GM18498 (cell line): ENCODE data around the gene PPFIA2.
"Not testable (repeated sequence)": the region's sequence is repeated elsewhere in the genome, so short reads cannot be mapped to it uniquely, and the experiment has no call there.

ENCODE experiments used
- ATAC-seq: cut with Tn5 transposase; IDR thresholded peaks from one replicate; pipeline ENCODE4 v1.9.1; 2021; ENCODE audit warnings: mild to moderate bottlenecking, moderate library complexity; ENCODE audit not compliant: unreplicated experiment

PPFIA2 gene

DNA sequence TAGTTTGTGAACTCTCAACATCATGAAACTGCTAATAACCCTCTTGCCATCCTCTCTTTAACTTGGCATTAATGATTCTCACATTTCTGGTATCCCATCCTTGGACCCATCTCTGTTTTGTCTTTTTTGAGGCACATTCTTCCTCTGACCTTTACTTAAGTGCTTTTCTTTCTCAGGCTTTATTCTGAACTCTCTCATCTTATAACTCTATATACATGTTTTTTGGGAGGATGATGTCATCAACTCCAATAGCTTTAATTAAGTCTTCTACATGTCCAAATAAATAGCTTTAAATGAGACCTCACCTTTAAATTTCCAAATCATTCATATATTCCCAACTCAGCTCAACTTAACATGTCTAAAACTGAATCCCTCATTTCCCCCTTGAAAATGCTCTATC is 88.4 kb downstream of the PPFIA2 start:
- ATAC-seq = no peak

DNA sequence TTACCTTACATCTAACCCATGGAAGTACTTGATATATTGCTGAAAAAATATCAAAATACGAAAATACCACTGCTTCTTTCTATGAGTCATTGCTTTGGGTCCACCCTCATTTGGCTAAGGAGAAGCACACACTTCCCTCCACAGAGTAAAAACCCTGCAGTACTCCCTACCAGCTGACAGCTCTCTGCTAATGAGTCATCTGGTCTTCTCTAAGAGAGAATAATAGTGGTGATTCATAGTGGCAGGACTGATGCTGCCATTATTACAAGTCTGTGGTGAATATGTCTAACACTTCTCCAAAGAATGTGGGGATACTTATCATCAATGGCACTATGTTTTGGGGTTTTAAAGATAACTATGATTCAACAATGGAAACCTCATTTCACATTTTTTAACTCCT is 90.7 kb downstream of the PPFIA2 start:
- peak; percentile 92 for ATAC-seq

DNA sequence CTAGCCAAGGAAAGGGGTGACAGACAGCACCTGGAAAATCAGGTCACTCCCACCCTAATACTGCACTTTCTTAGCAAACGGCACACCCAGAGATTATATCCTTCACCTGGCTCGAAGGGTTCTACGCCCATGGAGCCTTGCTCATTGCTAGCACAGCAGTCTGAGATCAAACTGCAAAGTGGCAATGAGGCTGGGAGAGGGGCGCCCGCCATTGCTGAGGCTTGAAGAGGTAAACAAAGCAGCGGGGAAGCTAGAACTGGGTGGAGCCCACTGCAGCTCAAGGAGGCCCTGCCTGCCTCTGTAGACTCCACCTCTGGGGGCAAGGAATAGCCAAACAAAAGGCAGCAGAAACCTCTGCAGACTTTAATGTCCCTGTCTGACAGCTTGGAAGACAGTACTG is 99.8 kb downstream of the PPFIA2 start:
- not testable (repeated sequence) for ATAC-seq

DNA sequence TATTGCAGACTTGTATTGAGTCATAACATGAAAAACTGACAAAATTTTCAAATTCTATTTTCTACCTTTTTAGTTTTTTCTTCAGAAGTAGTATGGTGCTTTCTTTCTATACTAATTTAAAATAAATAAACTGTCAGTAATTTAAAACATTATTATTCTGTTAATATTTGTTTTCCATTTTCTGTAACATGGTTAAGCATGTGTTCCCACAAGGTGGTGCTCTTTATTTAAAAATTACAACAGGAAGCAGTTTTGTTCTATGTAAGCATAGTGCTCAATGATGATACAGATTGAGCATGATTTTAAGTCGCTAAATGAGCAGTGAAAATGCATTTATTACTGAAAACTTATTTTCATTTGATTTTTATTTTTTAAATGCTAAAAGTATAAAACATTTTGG is 114.6 kb downstream of the PPFIA2 start:
- peak; percentile 57 for ATAC-seq

DNA sequence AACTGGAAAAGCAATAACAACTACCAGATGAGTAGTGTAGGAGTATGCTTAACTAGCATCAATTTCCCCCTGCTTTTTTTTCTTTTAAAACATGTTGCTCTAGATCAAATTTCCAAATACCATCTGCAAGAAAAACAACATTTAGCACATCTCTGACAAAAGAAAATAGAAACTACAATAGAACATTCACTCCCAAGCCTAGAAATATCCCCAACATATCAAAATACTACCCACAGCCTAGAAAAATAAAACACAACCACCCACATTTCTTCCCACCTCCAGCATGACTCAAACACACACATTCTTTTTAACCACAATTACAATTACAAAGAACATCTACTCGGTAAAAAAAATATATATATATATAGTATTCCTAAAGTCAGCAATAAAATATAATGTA is 120.0 kb downstream of the PPFIA2 start:
- no peak for ATAC-seq

DNA sequence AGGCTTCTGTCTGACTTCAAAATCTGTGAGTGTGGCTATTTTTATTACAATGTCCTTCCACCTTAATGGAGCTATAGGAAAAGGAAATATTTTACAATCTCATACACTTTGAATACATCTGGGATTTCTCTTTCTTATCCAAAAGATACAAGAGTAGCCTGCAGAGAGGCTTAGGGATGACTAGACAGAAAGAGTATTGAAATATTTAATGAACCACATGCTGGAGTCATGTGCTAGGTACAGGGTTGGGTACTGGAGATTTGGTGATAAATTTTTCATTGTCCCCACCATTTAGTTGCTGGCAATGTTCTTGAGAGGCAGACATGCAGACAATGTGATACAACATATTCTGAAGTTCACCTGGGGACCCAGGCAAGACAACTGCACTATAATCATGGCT is 126.0 kb downstream of the PPFIA2 start:
- ATAC-seq = no peak

DNA sequence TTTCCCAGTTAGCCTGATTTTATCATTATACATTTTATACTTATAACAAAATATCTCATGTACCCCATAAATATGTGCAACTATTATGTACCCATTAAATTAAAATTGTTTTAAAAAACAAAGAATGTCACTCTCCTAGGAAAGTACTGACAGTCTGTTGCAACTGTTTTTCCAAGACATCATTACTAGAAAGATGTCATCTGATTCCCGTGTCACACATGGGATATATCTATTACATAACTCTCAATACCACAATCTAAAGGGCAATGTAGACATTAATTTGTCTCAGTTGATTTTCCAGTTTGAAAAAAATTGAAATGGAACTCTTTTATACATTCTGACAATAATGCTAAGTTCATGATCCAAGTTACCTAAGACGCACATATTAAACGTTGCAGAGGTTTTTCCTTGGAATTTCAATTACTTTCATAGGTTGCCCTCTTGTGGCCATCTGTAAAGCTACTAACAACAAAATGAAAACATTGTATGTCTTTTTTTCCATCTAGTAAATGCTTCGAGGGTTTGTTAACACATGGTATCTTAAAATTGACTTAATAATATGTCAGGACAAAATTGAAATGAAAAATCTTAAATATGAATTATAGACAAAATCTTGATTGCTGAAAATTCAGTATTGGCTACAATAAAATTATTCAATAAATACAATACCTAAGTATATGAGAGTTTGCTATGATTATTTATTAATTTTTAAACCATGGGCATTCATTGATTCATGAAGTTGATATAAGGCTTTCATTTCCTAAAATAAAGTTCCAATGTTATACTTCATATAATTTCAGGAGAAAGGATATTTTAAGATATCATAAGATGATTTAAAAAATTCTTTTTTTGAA is 131.6 kb downstream of the PPFIA2 start:
- ATAC-seq = no peak

DNA sequence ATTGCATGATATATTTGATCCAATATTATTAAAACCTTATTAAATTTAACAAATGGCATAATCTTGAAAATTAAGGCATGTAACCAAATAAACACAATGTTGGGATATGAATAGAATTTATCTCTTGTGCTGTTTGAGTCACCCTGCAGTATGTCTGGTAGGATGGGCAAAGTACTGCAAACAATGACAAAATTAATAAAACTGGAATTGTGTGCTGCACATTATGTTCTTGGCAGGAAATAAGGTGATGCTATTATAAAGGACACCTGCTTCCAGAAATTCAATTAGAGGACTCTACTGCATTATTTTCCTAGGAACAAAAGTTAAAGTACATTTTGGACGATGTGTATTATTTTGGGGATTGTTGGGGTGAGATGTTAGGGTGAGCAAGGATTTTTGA is 132.7 kb downstream of the PPFIA2 start:
- ATAC-seq = no peak

DNA sequence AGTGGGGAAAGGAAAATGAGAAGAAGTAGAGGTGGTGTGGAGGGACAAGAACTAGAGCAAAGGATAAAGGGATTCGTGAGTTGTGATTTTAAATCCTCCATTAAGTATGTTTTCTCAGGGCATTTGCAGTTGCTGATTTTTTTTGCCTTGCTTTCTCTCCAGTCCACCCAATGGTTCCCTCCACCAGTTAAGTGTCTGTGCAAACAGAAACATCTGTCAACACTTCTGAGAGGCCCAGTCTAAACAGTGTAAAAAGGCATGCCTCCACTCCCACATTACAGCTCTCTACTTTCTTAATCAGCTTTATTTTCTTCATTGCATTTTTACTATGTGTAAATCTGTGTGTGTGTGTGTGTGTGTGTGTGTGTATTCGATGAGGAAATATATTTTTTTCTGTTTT is 141.2 kb downstream of the PPFIA2 start:
- no peak for ATAC-seq

DNA sequence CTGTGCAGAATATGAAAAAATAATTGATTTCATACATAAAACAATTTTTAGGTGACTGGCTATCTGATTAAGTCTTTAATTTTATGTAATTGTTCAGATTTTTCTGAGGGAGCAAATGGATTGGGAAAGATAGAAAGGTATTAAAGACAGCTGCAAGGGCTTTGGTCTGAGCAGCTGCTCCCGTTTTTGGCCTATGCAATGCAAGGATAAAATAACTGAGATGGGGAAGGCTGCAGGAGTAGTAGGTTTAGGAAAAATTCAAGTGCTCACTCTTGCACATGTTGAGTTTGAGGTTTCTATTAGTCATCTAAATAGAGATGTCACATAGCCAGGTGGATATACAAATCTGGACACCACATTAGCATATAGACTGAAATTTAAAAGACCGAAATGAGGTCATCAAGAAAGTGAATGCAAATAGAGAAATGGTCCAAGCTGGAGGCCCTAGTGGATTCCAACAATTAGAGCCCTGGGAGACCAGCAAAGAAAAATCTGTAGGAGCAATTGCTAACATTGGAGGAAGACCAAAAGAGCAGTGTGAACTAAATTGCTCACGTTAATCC is 144.0 kb downstream of the PPFIA2 start:
- ATAC-seq = no peak

DNA sequence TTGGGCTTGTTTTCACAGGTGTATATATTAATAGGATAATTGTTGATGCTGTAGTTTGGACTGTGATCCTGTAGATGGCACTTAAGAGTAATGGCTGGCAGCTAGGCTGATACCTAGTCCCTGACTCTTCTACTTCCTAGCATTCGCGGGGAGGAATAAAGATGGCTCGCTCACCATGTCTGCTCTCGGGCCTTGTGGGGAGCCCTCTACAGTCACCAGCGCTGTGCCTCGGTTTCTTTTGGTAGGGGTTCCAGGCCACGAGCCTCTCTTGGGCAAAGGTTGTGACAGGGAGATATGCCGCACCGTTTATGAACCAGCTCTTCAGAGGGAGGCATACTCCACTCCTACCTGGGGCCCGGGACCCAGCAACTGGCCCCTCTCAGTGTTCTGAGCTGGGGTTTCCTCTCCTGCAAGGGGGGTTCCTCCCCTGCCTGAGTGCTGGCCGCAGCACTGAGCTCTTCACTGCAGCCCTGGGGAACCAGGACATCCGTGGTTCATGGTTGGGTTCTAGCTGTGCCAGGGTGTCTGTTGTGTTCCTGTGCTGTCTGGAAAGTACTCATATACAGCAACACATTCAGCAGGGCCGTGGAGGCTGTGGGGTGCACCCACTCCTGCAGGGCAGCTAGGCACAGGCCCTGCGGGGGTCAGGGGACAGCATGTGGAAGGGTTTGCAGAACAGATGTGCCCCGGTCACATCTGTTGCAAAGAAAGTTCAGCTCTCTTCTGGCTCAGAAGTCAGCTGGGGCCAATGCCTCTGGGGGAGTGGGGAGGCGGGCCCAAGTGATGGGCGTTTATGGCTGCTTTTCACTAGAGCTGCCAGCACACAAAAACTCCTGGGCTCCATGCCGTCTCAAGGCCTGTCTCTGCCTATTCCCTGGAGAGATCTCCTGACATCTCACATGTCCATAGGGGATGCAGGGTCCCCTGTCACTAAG is 147.9 kb downstream of the PPFIA2 start:
- peak; percentile 77 for ATAC-seq

DNA sequence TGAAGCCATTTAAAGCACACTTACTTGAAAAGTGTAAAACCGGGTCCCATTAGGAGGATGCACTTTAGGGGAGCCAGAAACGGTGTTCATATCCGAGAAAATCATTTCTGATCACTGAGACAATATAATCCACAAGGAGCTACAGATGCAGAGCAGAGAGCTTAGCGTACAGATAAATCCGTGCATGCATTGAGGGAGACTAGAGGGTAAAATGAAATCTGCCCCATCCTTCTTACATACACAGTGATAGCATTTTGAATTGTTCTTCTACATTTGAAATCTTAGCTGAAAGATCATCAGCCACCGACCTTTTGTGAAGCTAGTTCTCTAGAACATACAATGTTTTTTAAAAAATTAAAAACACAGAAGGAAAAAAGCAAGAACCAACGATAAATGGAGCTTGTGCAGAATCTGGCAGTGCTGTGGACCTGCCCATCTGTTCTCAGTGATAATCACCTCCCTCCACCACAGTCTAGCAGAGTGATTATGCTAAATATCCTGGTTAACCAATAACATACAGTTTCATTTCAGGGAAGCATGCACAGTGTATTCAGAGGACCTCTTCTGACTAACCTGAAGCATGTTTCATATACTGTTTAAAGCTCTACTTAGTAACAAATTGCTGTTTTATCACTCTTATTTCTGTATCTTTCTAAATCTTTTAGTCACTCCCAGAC is 161.1 kb downstream of the PPFIA2 start:
- ATAC-seq = peak; percentile 72

DNA sequence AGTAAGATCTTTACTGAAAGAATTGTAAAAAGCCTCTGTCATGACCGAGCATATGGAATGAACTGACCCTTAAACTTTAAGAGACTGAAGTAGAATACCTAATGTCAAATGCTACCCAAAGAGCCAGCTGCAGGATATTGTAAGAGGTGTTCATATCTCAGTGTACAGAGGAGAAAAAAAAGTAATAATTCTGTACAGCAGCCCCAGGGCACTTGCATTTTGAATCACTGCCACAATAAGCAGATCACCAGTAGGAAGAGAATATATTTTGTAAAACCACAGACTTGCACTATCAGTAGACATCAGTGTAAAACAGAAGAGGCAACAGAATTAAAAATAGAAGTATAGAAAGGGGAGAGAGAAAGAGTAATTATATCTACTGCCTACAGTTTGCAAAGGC is 162.6 kb downstream of the PPFIA2 start:
- no peak for ATAC-seq

DNA sequence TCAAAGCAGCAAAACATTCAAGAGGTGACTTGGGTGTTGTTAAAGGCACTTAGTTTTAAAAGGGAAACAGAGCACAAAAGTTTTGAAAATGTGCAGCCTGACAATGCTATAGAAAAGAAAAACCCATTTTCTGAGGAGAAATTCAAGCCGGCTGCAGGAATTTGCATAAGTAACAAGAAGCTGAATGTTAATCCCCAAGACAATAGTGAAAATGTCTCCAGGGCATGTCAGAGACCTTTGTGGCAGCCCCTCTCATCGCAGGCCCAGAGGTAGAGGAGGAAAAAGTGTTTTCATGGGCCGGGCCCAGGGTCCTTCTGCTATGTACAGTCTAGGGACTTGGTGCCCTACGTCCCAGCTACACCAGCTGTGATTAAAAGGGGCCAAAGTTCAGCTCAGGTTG is 167.9 kb downstream of the PPFIA2 start:
- no peak for ATAC-seq

DNA sequence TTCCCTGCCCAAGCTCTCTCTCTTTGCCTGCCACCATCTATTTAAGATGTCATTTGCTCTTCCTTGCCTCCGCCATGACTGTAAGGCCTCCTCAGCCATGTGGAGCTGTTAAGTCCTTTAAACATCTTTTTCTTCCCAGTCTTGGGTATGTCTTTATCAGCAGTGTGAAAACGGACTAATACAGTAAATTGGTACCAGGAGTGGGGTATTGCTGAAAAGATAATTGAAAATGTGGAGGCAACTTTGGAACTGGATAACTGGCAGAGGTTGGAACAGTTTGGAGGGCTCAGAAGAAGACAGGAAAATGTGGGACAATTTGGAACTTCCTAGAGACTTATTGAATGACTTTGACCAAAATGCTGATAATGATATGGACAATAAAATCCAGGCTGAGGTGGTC is 168.4 kb downstream of the PPFIA2 start:
- ATAC-seq = not testable (repeated sequence)

DNA sequence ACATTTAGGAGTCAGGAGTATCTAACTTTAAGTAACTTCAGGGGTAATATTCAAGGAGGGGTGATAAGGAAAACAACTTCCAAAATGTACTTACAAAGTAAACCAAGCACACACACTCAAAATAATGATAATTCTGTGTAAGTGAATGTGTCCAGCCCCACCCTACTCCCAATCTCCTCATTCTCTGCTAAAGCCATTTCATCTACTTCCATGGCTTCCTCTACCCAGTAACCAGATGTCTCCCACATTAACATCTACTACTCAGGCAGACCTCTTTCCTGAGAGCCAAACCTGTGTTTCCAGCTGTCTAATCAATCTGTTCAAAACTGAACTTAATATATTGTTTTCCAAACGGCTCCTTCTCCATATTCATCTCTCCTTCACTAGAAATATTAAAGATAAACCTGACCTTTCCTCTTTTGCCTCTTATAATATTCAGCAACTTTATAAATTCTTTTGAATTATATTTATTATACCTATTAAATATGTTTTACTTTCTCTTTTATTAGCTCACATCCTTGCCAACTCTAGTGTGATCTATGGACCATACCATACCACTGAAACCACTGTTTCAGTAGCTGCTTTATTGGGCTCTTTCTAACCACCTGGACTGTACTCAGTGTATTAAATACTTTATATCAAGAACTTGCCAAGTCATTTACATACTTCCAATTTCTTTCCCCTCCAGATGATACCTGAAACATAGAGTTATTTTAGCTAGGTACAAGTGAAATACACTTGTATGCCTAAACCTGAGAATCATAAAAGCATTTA is 170.7 kb downstream of the PPFIA2 start:
- peak; percentile 60 for ATAC-seq

DNA sequence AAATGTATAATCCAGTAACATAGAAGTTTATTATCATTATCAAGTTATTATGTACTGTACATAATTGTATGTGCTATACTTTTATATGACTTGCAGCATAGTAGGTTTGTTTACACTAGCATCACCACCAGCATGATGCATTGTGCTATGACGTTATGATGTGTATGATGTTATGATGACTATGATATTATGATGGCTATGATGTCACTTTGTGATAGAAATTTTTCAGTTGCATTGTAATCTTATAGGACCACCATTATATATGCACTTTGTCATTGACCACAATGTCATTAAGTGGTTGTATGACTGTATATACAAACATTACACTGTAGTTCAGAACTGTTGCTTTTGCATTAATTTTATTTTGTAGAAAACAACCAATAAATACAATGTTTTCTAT is 173.4 kb downstream of the PPFIA2 start:
- no peak for ATAC-seq

DNA sequence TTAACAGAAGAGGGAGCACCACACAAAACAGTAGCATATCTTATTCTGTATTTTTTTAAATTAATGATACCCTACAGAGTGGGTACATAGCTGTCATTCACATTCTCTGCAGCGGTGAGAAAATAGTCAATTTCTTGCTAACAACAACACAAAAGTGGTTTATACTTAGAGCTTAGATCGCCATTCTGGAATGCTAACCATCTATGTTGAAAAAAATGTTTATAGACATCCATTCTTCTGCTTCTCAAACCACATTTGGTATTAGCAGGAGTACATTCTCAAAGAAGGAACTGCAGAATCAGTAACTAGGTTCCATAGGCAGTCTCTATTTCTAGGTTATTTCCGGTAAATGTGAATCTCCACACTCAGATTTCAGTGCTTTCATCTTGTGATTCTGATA is 185.9 kb downstream of the PPFIA2 start:
- no peak for ATAC-seq

DNA sequence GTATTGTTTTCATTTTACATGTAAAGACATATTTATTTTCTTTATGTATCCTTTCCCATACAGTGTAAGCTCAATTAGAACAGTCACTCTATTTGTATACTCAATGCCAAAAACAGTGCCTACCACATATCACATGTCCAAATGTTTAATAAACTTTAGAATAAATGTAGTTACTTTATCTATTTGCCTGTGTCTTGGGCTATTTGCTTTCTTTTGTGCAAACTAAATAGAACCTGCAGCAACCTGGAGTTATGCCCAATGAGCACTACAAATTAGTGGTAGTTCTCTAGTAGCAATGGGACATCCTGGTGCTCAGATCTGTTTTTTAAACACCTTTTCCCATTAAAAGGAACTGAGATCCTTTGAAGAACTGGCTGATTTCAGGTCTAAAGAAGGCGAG is 186.7 kb downstream of the PPFIA2 start:
- no peak for ATAC-seq

DNA sequence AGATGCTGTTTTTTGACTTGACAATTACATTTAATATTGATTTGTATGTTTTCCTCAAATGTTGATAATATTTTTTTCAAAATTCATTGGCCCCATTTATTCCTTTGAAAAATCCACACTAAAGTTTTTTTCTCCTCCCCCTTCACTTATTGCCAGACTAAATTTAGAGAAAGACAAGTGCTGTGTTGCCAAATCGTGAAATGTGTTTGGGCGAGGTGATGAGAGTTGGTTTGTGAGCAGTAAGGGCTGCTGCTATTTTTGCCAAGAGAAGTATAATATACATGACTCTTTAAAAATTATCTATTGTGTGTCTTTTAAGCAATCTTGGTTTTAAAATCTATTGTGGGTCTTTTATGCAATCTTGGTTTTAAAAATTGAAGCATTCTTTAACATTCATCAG is 188.9 kb downstream of the PPFIA2 start:
- no peak for ATAC-seq
